Caco-2 (cell line): ENCODE results near the gene LMAN1L. TPM values are rescaled to one million over a fixed set of nuclear protein-coding genes. Genes with fewer than 3 reads are reported as not detected.

Experiments used
- BruUV-seq: library from RNA; stranded (reverse); fragments of 400-500 nt; replicated peaks from 2 replicates; lab custom pipeline; 2021; lab: Mats Ljungman, UMichigan
- CTCF ChIA-PET: fragments of 300-600 bp; sonication (Branson Sonifier 250); formaldehyde crosslinking; loops from one replicate; lab custom pipeline; 2022; ENCODE audit warnings: antibody characterized with exemption; lab: Charles Lee
- POLR2A ChIA-PET: fragments of 300-600 bp; sonication (Branson Sonifier 250); formaldehyde crosslinking; loops from one replicate; lab custom pipeline; 2022; ENCODE audit warnings: antibody characterized with exemption; lab: Charles Lee
- DNase-seq, 2 experiments: peaks; one replicate each; pipeline versions ENCODE4 v3.0.0 to v3.0.0-alpha.2; 2020 to 2022
- H3K27me3 ChIP-seq: replicated peaks from 2 replicates; pipeline ENCODE4 v1.6.0; 2011; ENCODE audit warnings: low read length; ENCODE audit not compliant: control insufficient read depth, insufficient read depth
- H3K36me3 ChIP-seq: 2 replicates; pipeline ENCODE4 v1.5.1; 2011; ENCODE audit warnings: low read length; ENCODE audit not compliant: control insufficient read depth, insufficient read depth
- H3K4me1 ChIP-seq: fragments of 250-450 bp; sonication (Bioruptor Pico); 2 replicates; pipeline ENCODE4 v1.5.1; 2020; ENCODE audit warnings: mild to moderate bottlenecking
- H3K4me3 ChIP-seq: 2 replicates; pipeline ENCODE4 v1.5.1; 2011; ENCODE audit warnings: low read depth, mild to moderate bottlenecking, control low read depth, low read length
- H3K9me3 ChIP-seq: fragments of 250-450 bp; sonication (Bioruptor Pico); 2 replicates; pipeline ENCODE4 v1.5.1; 2020; ENCODE audit warnings: mild to moderate bottlenecking, moderate library complexity
- H3K27ac Mint-ChIP-seq: one replicate; pipeline ENCODE4 v1.8.0; 2022; ENCODE audit warnings: mixed read lengths; ENCODE audit not compliant: unreplicated experiment
- H3K27me3 Mint-ChIP-seq: one replicate; pipeline ENCODE4 v1.8.0; 2022; ENCODE audit warnings: mixed read lengths; ENCODE audit not compliant: insufficient read depth, unreplicated experiment
- H3K36me3 Mint-ChIP-seq: one replicate; pipeline ENCODE4 v1.8.0; 2022; ENCODE audit warnings: mild to moderate bottlenecking, mixed read lengths; ENCODE audit not compliant: insufficient read depth, unreplicated experiment
- H3K4me1 Mint-ChIP-seq: one replicate; pipeline ENCODE4 v1.8.0; 2022; ENCODE audit warnings: low read depth, mixed read lengths; ENCODE audit not compliant: unreplicated experiment
- H3K4me3 Mint-ChIP-seq: one replicate; pipeline ENCODE4 v1.8.0; 2022; ENCODE audit warnings: mild to moderate bottlenecking, moderate library complexity, mixed read lengths; ENCODE audit not compliant: unreplicated experiment
- H3K9me3 Mint-ChIP-seq: one replicate; pipeline ENCODE4 v1.8.0; 2022; ENCODE audit warnings: mixed read lengths; ENCODE audit not compliant: unreplicated experiment
- intact Hi-C: fragments of 100-400 bp; cut with micrococcal nuclease; formaldehyde crosslinking; loops from one replicate; pipeline ENCODE4 v1.10.0; 2022; ENCODE audit not compliant: unreplicated experiment
- total RNA-seq: library from RNA; stranded (reverse); gene quantifications from 2 replicates; pipeline ENCODE4 v1.2.3, GENCODE V29; 2022
- TF ChIP-seq, protein P1 (sequence below), 2 experiments: fragments of 200-600 bp in 1 of 2; IDR thresholded peaks; 1 replicate in 1 of 2; 2 replicates in 1 of 2; pipeline versions ENCODE4 v1.5.1 to v1.8.0; 2011 to 2022; ENCODE audit warnings: antibody characterized with exemption in 1 of 2, control low read depth in 1 of 2, inconsistent platforms in 1 of 2, low read depth in 1 of 2, low read length in 1 of 2, mild to moderate bottlenecking in 1 of 2, moderate library complexity in 1 of 2; ENCODE audit not compliant: insufficient read depth in 1 of 2, severe bottlenecking in 1 of 2, unreplicated experiment in 1 of 2

Gene LMAN1L
- total RNA-seq, 1 experiment from 2014 or later = not detected

DNA sequence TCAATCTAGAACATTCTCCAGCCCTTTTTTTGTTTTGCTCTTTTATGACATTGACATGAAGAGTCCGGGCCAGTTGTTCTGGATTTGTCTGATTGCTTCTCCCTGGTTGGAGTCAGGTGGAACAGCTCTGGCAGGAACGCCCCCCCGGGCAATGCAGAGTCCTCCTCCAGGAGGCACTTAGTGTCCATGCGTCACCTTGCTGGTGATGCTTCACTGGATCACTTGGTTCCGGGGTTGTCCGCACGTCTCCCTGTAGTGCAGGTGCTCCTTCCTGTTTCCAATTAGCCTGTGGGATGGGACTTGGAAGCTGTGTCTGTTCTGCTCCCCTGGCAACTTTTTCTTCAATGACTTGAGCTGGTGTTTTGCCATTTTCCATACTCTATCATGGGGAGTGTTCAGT lies 21.0 kb upstream of the LMAN1L start:
- Histone ChIP-seq H3K36me3 (no peaks in the 10 kb centered on the region; the same call in 1 of the 2 replicates), H3K9me3 (no peaks in the 10 kb centered on the region), H3K27me3 (no peaks in the 10 kb centered on the region), H3K4me1 (peaks cover 19% of the 10 kb centered on the region), H3K4me3 (no peak overlapping the region)
- Mint-ChIP-seq H3K4me1 (peaks cover 13% of the 10 kb centered on the region), H3K9me3 (no peaks in the 10 kb centered on the region), H3K36me3 (no peaks in the 10 kb centered on the region), H3K27me3 (no peaks in the 10 kb centered on the region), H3K4me3 (no peak overlapping the region), H3K27ac (no peak overlapping the region)
- CTCF ChIA-PET = no interaction called here
- BruUV-seq = no TSS peak
- no peak for DNase-seq
- TF ChIP-seq, protein P1, sequence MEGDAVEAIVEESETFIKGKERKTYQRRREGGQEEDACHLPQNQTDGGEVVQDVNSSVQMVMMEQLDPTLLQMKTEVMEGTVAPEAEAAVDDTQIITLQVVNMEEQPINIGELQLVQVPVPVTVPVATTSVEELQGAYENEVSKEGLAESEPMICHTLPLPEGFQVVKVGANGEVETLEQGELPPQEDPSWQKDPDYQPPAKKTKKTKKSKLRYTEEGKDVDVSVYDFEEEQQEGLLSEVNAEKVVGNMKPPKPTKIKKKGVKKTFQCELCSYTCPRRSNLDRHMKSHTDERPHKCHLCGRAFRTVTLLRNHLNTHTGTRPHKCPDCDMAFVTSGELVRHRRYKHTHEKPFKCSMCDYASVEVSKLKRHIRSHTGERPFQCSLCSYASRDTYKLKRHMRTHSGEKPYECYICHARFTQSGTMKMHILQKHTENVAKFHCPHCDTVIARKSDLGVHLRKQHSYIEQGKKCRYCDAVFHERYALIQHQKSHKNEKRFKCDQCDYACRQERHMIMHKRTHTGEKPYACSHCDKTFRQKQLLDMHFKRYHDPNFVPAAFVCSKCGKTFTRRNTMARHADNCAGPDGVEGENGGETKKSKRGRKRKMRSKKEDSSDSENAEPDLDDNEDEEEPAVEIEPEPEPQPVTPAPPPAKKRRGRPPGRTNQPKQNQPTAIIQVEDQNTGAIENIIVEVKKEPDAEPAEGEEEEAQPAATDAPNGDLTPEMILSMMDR (IDR thresholded peaks at IDR 0.05; ENCODE audit: insufficient read depth in 1 of 2, low read depth in 1 of 2, low read length in 1 of 2, severe bottlenecking in 1 of 2, unreplicated experiment in 1 of 2) = no peak
- intact Hi-C loops = no loop called here
- POLR2A ChIA-PET = no interaction called here

GRCh38 chr15:74792227-74793016 lies 20.2 kb upstream of the LMAN1L start:
- ChIA-PET POLR2A (no interaction called here), CTCF (interaction anchor here (0.7 to 1.0 kb wide), 2 partner anchors 21 to 23 kb away, joined by 3 to 4 read pairs; no protein-coding TSS in a partner anchor)
- Histone ChIP-seq H3K4me1 (peaks cover 19% of the 10 kb centered on the region), H3K9me3 (no peaks in the 10 kb centered on the region), H3K4me3 (no peak overlapping the region), H3K27me3 (no peaks in the 10 kb centered on the region), H3K36me3 (no peaks in the 10 kb centered on the region; the same call in 1 of the 2 replicates)
- Mint-ChIP-seq H3K27me3 (no peaks in the 10 kb centered on the region), H3K36me3 (no peaks in the 10 kb centered on the region), H3K9me3 (no peaks in the 10 kb centered on the region), H3K4me1 (peaks cover 13% of the 10 kb centered on the region), H3K4me3 (no peak overlapping the region), H3K27ac (no peak overlapping the region)
- TF ChIP-seq, protein P1 (IDR thresholded peaks at IDR 0.05; ENCODE audit: insufficient read depth in 1 of 2, low read depth in 1 of 2, low read length in 1 of 2, severe bottlenecking in 1 of 2, unreplicated experiment in 1 of 2) = no peak
- no TSS peak for BruUV-seq
- DNase-seq = no peak
- intact Hi-C loops = no loop called here

- DNase-seq = no peak
- Histone ChIP-seq H3K9me3 (no peaks in the 10 kb centered on the region), H3K4me1 (peaks cover 17% of the 10 kb centered on the region), H3K27me3 (no peaks in the 10 kb centered on the region), H3K36me3 (no peaks in the 10 kb centered on the region; the same call in 1 of the 2 replicates), H3K4me3 (no peak overlapping the region)
- no TSS peak for BruUV-seq
- TF ChIP-seq, protein P1 (IDR thresholded peaks at IDR 0.05; ENCODE audit: insufficient read depth in 1 of 2, low read depth in 1 of 2, low read length in 1 of 2, severe bottlenecking in 1 of 2, unreplicated experiment in 1 of 2) = no peak
- no peaks in the 10 kb centered on the region for H3K27me3 Mint-ChIP-seq
- H3K4me1 Mint-ChIP-seq = peaks cover 6% of the 10 kb centered on the region
- CTCF ChIA-PET = interaction anchor here (1.0 kb wide), 2 partner anchors 22 to 24 kb away, joined by 4 to 5 read pairs; no protein-coding TSS in a partner anchor
- H3K4me3 Mint-ChIP-seq = no peak overlapping the region
- POLR2A ChIA-PET = no interaction called here
- no peak overlapping the region for H3K27ac Mint-ChIP-seq
- no peaks in the 10 kb centered on the region for H3K9me3 Mint-ChIP-seq
- H3K36me3 Mint-ChIP-seq = no peaks in the 10 kb centered on the region
- intact Hi-C loops = no loop called here
Observed at GRCh38 chr15:74793135-74794028, 19.3 kb upstream of the LMAN1L start.
